Breast epithelium (tissue), 4 donors: Measurements from ENCODE around the gene PBX3. TPM values are rescaled to one million over a fixed set of nuclear protein-coding genes. Genes with fewer than 3 reads are reported as not detected.

ENCODE experiments used
- DNase-seq, 2 donors: peaks; one replicate each; pipeline ENCODE4 v3.0.0-alpha.2; 2019; ENCODE audit warnings: low spot score in 2 of 2
- H3K27ac ChIP-seq, 2 donors: fragments of 200-600 bp; sonication (generic) in 1 of 2; one replicate each; pipeline ENCODE4 v1.5.1; 2016 to 2019; ENCODE audit warnings: mild to moderate bottlenecking in 1 of 2
- H3K27me3 ChIP-seq, 2 donors: fragments of 200-600 bp; sonication (generic) in 1 of 2; one replicate each; pipeline versions ENCODE4 v1.5.1 to v1.6.0; 2017 to 2019; ENCODE audit warnings: control low read depth in 1 of 2, mild to moderate bottlenecking in 1 of 2
- H3K36me3 ChIP-seq: fragments of 200-600 bp; one replicate; pipeline ENCODE4 v1.5.1; 2019
- H3K4me1 ChIP-seq, 2 donors: fragments of 200-600 bp; sonication (generic); one replicate each; pipeline ENCODE4 v1.5.1; 2016 to 2019; ENCODE audit warnings: control low read depth in 1 of 2
- H3K4me3 ChIP-seq, 3 donors: fragments of 200-600 bp; sonication (generic); 1 replicate in 2 of 3; 2 replicates in 1 of 3; pipeline ENCODE4 v1.5.1; 2016 to 2019; ENCODE audit warnings: mild to moderate bottlenecking in 3 of 3, moderate library complexity in 2 of 3
- H3K9me3 ChIP-seq, 2 donors: fragments of 200-600 bp; sonication (generic) in 1 of 2; one replicate each; pipeline ENCODE4 v1.5.1; 2016 to 2019; ENCODE audit warnings: control low read depth in 1 of 2
- CTCF ChIP-seq, 3 donors: fragments of 450-650 bp; IDR thresholded peaks; one replicate each; pipeline ENCODE4 v1.5.1; 2016 to 2017; ENCODE audit warnings: antibody characterized with exemption in 3 of 3, mild to moderate bottlenecking in 3 of 3, moderate library complexity in 3 of 3
- POLR2A ChIP-seq: fragments of 450-650 bp; IDR thresholded peaks from one replicate; pipeline ENCODE4 v1.6.1; 2016; ENCODE audit warnings: antibody characterized with exemption, mild to moderate bottlenecking, moderate library complexity
- POLR2AphosphoS5 ChIP-seq, 3 donors: sonication (generic); formaldehyde crosslinking; IDR thresholded peaks; one replicate each; pipeline ENCODE4 v1.6.1; 2017; ENCODE audit warnings: antibody characterized with exemption in 3 of 3
- intact Hi-C: fragments of 100-400 bp; cut with DNase I; formaldehyde crosslinking; loops from one replicate; pipeline ENCODE4 v1.15.1; 2023; ENCODE audit warnings: low total_unique reads
- total RNA-seq, 3 donors: library from RNA; depleted of rRNA; stranded (reverse); fragments of >200 nt; gene quantifications; one replicate each; pipeline ENCODE4 v1.1.0, GENCODE V29; 2016

Gene PBX3
- total RNA-seq, 3 donors from 2014 or later = 29.5 to 31.2 (median 29.8) TPM

- DNase-seq = no peak
- Histone ChIP-seq H3K27ac (no peak overlapping the region), H3K4me1 (no peaks in the 10 kb centered on the region), H3K4me3 (no peak overlapping the region), H3K27me3 (no peaks in the 10 kb centered on the region), H3K36me3 (no peaks in the 10 kb centered on the region), H3K9me3 (no peaks in the 10 kb centered on the region)
- TF ChIP-seq POLR2A (no peak), CTCF (IDR thresholded peaks at IDR 0.05) (no peak), POLR2AphosphoS5 (IDR thresholded peaks at IDR 0.05) (no peak)
- intact Hi-C loops = no loop called here
These were observed 78.6 kb downstream of the PBX3 start for GRCh38 chr9:125825762-125826161.

GRCh38 chr9:125826850-125827249 is 79.7 kb downstream of the PBX3 start:
- Histone ChIP-seq H3K4me3 (no peak overlapping the region), H3K4me1 (no peaks in the 10 kb centered on the region), H3K36me3 (no peaks in the 10 kb centered on the region), H3K27ac (no peak overlapping the region), H3K27me3 (no peaks in the 10 kb centered on the region), H3K9me3 (no peaks in the 10 kb centered on the region)
- TF ChIP-seq POLR2AphosphoS5 (IDR thresholded peaks at IDR 0.05) (no peak), CTCF (IDR thresholded peaks at IDR 0.05) (no peak), POLR2A (no peak)
- intact Hi-C loops = no loop called here
- no peak for DNase-seq

GRCh38 chr9:125829743-125830142 is 82.6 kb downstream of the PBX3 start:
- Histone ChIP-seq H3K27ac (no peak overlapping the region), H3K4me3 (peak overlapping the region; percentile 26 to 51 (median 40)), H3K36me3 (no peaks in the 10 kb centered on the region), H3K4me1 (no peaks in the 10 kb centered on the region), H3K27me3 (no peaks in the 10 kb centered on the region), H3K9me3 (no peaks in the 10 kb centered on the region)
- intact Hi-C loops = no loop called here
- TF ChIP-seq POLR2A = no peak
- TF ChIP-seq POLR2AphosphoS5 (IDR thresholded peaks at IDR 0.05) = no peak
- TF ChIP-seq CTCF (IDR thresholded peaks at IDR 0.05) = no peak
- no peak for DNase-seq

- H3K4me3 ChIP-seq = no peak overlapping the region
- no peak for DNase-seq
- TF ChIP-seq POLR2A (no peak), POLR2AphosphoS5 (IDR thresholded peaks at IDR 0.05) (no peak), CTCF (IDR thresholded peaks at IDR 0.05) (no peak)
- no peak overlapping the region for H3K27ac ChIP-seq
- intact Hi-C loops = no loop called here
- H3K9me3 ChIP-seq = no peaks in the 10 kb centered on the region
- H3K27me3 ChIP-seq = no peaks in the 10 kb centered on the region
- no peaks in the 10 kb centered on the region for H3K4me1 ChIP-seq
- H3K36me3 ChIP-seq = no peaks in the 10 kb centered on the region
These were observed 83.9 kb downstream of the PBX3 start for GRCh38 chr9:125831054-125831453.

GRCh38 chr9:125831616-125832015 is 84.4 kb downstream of the PBX3 start:
- H3K27ac ChIP-seq = no peak overlapping the region
- H3K9me3 ChIP-seq = no peaks in the 10 kb centered on the region
- no peaks in the 10 kb centered on the region for H3K4me1 ChIP-seq
- H3K27me3 ChIP-seq = no peaks in the 10 kb centered on the region
- no peak for TF ChIP-seq CTCF (IDR thresholded peaks at IDR 0.05)
- no peak for TF ChIP-seq POLR2A
- TF ChIP-seq POLR2AphosphoS5 (IDR thresholded peaks at IDR 0.05) = no peak
- no peak for DNase-seq
- no peaks in the 10 kb centered on the region for H3K36me3 ChIP-seq
- no peak overlapping the region for H3K4me3 ChIP-seq
- intact Hi-C loops = no loop called here
